HepG2 (cell line): Measurements from ENCODE around the gene DPEP2NB. TPM values are rescaled to one million over a fixed set of nuclear protein-coding genes. Genes with fewer than 3 reads are reported as not detected.

Experiments
- BORCS8-MEF2B ChIP-seq: sonication (generic); formaldehyde crosslinking; IDR thresholded peaks from 2 replicates; pipeline ENCODE4 v1.8.0; 2022; ENCODE audit warnings: mild to moderate bottlenecking, missing genetic modification reagents
- CBX5 ChIP-seq: sonication (generic); formaldehyde crosslinking; IDR thresholded peaks from 2 replicates; pipeline ENCODE4 v1.4.0; 2020; ENCODE audit warnings: missing genetic modification reagents, borderline replicate concordance
- GLI4 ChIP-seq: sonication (generic); formaldehyde crosslinking; IDR thresholded peaks from 2 replicates; pipeline ENCODE4 v1.5.1; 2020; ENCODE audit warnings: missing genetic modification reagents, mild to moderate bottlenecking, moderate library complexity, borderline replicate concordance
- HMGXB4 ChIP-seq, 2 experiments: sonication (generic) in 1 of 2; formaldehyde crosslinking in 1 of 2; IDR thresholded peaks; 2 replicates each; pipeline versions ENCODE4 v1.4.0 to v1.6.1; 2018 to 2020; ENCODE audit warnings: missing genetic modification reagents in 2 of 2, borderline replicate concordance in 1 of 2, low read depth in 1 of 2, mild to moderate bottlenecking in 1 of 2, missing biosample characterization in 1 of 2
- HNF1A ChIP-seq, 2 experiments: sonication (generic) in 1 of 2; formaldehyde crosslinking in 1 of 2; IDR thresholded peaks; 2 replicates each; pipeline versions ENCODE4 v1.4.0 to v1.6.1; 2016 to 2020; ENCODE audit warnings: borderline replicate concordance in 1 of 2, low read depth in 1 of 2, mild to moderate bottlenecking in 1 of 2, missing genetic modification reagents in 1 of 2
- HOXA3 ChIP-seq: sonication (generic); formaldehyde crosslinking; IDR thresholded peaks from 2 replicates; pipeline ENCODE4 v1.5.0; 2020; ENCODE audit warnings: missing genetic modification reagents
- KDM5A ChIP-seq: fragments of 200-600 bp; sonication (generic); IDR thresholded peaks from 2 replicates; pipeline ENCODE4 v1.7.0; 2018; ENCODE audit warnings: antibody characterized with exemption, mild to moderate bottlenecking, low read length, borderline replicate concordance
- MYPOP ChIP-seq: sonication (generic); formaldehyde crosslinking; IDR thresholded peaks from 2 replicates; pipeline ENCODE4 v1.8.1; 2023; ENCODE audit warnings: mild to moderate bottlenecking, moderate library complexity, missing genetic modification reagents
- NFKB2 ChIP-seq: sonication (generic); formaldehyde crosslinking; IDR thresholded peaks from 2 replicates; pipeline ENCODE4 v1.4.0; 2020; ENCODE audit warnings: missing genetic modification reagents, borderline replicate concordance
- PHF20 ChIP-seq: sonication (generic); formaldehyde crosslinking; IDR thresholded peaks from 2 replicates; pipeline ENCODE4 v1.5.0; 2020; ENCODE audit warnings: mild to moderate bottlenecking, missing genetic modification reagents
- SRSF1 ChIP-seq: fragments of 200-400 bp; formaldehyde crosslinking; optimal IDR thresholded peaks from 2 replicates; pipeline ENCODE3; 2017; ENCODE audit warnings: mild to moderate bottlenecking, low read depth, low read length, moderate library complexity
- ZBTB38 ChIP-seq: sonication (generic); formaldehyde crosslinking; IDR thresholded peaks from 2 replicates; pipeline ENCODE4 v1.5.1; 2020; ENCODE audit warnings: mild to moderate bottlenecking, missing genetic modification reagents
- ZNF414 ChIP-seq: sonication (generic); formaldehyde crosslinking; IDR thresholded peaks from 2 replicates; pipeline ENCODE4 v1.5.0; 2020; ENCODE audit warnings: missing genetic modification reagents
- ZNF512 ChIP-seq: sonication (generic); formaldehyde crosslinking; IDR thresholded peaks from 2 replicates; pipeline ENCODE4 v1.4.0; 2020; ENCODE audit warnings: mild to moderate bottlenecking, missing genetic modification reagents
- ZNF564 ChIP-seq: sonication (generic); formaldehyde crosslinking; IDR thresholded peaks from 2 replicates; pipeline ENCODE4 v1.8.1; 2023; ENCODE audit warnings: mild to moderate bottlenecking, missing genetic modification reagents
- polyA plus RNA-seq, 8 experiments: library from polyadenylated mRNA; depleted of rRNA in 3 of 8; stranded (reverse) in 7 of 8; unstranded in 1 of 8; fragments of >200 nt; fragmentation: Illumina TruSeq in 4 of 8; extraction: Trizol in 4 of 8; gene quantifications; 2 replicates each; pipeline versions ENCODE4 v1.2.1 to v1.2.3, GENCODE V29; 2011 to 2016; ENCODE audit warnings: low read depth in 4 of 8, missing spikeins in 1 of 8, mixed read lengths in 1 of 8; ENCODE audit not compliant: insufficient read depth in 1 of 8
- total RNA-seq, 5 experiments: library from RNA; depleted of rRNA; stranded (reverse); fragments of >200 nt; fragmentation: Illumina TruSeq; extraction: Trizol; gene quantifications; 2 replicates each; pipeline ENCODE4 v1.2.3, GENCODE V29; 2016; ENCODE audit warnings: low read depth in 1 of 5

Gene DPEP2NB
- total and polyA plus RNA-seq, 2 of the 13 experiments (the other 11 are each of a cell fraction or from before 2014, with no cell fraction given) = not detected

GRCh38 chr16:67993207-67994039 is 22.3 kb downstream of the DPEP2NB start (continued):
- TF ChIP-seq PHF20 (CRISPR knock-in tag) = no peak
- peak; percentile 29 for TF ChIP-seq SRSF1
- peak; percentile 51; the same call in 1 of the 2 replicates for TF ChIP-seq CBX5 (CRISPR knock-in tag)
- TF ChIP-seq NFKB2 (CRISPR knock-in tag) = peak; percentile 85; the same call in 1 of the 2 replicates
- TF ChIP-seq ZBTB38 (CRISPR knock-in tag) = peak; percentile 83
- TF ChIP-seq KDM5A = no peak
- TF ChIP-seq HMGXB4 (CRISPR knock-in tag; IDR thresholded peaks at IDR 0.05; ENCODE audit: borderline replicate concordance in 1 of 2, low read depth in 1 of 2) = peak; percentile 95 to 97
- peak; percentile 91 for TF ChIP-seq HOXA3 (CRISPR knock-in tag)
- no peak; the same call in 1 of the 2 replicates for TF ChIP-seq ZNF414
- TF ChIP-seq BORCS8-MEF2B = peak; percentile 65
- TF ChIP-seq HNF1A (IDR thresholded peaks at IDR 0.05; ENCODE audit: low read depth) = no peak
- peak; percentile 52; the same call in 1 of the 2 replicates for TF ChIP-seq HNF1A (CRISPR knock-in tag; IDR thresholded peaks at IDR 0.05; ENCODE audit: borderline replicate concordance)
- TF ChIP-seq ZNF564 (CRISPR knock-in tag) = no peak
- peak; percentile 18; the same call in 1 of the 2 replicates for TF ChIP-seq MYPOP (CRISPR knock-in tag)
- TF ChIP-seq GLI4 (CRISPR knock-in tag) = peak; percentile 92
- no peak for TF ChIP-seq ZNF512
